GM23248 (cell line): ENCODE results near the gene SYTL4.

Experiments
- EZH2 ChIP-seq: fragments of 200-600 bp; sonication (generic); IDR thresholded peaks from 2 replicates; pipeline ENCODE4 v1.6.1; 2018; ENCODE audit warnings: antibody characterized with exemption, mild to moderate bottlenecking; ENCODE audit not compliant: insufficient read depth, poor library complexity, severe bottlenecking
- EZH2phosphoT487 ChIP-seq: fragments of 200-600 bp; sonication (generic); IDR thresholded peaks from 2 replicates; pipeline ENCODE4 v1.6.1; 2018; ENCODE audit warnings: antibody characterized with exemption, moderate library complexity, mild to moderate bottlenecking, low read depth; ENCODE audit not compliant: insufficient read depth

- TF ChIP-seq EZH2phosphoT487: no peak
- TF ChIP-seq EZH2: no peak
Measured at GRCh38 chrX:100695302-100695701, 36.6 kb downstream of the SYTL4 start.
